Mesodermal cell (in vitro differentiated cells): ENCODE measurements around the gene PRKCA.

Experiments
- H3K27ac ChIP-seq: 2 replicates; pipeline ENCODE4 v1.7.0; 2013; ENCODE audit warnings: mild to moderate bottlenecking, low read depth, low read length, moderate library complexity; ENCODE audit not compliant: severe bottlenecking
- H3K36me3 ChIP-seq: 2 replicates; pipeline ENCODE4 v1.7.1; 2013; ENCODE audit warnings: mild to moderate bottlenecking, low read length, moderate library complexity; ENCODE audit not compliant: control insufficient read depth, insufficient read depth
- H3K4me1 ChIP-seq: one replicate; pipeline ENCODE4 v1.7.1; 2013; ENCODE audit warnings: mild to moderate bottlenecking, low read length; ENCODE audit not compliant: insufficient read depth, control insufficient read depth, poor library complexity, severe bottlenecking
- H3K4me3 ChIP-seq: 2 replicates; pipeline ENCODE4 v1.7.0; 2013; ENCODE audit warnings: low read length, control low read depth, mild to moderate bottlenecking; ENCODE audit not compliant: insufficient read depth, poor library complexity, severe bottlenecking; ENCODE audit errors: extremely low read depth
- H3K9me3 ChIP-seq: 2 replicates; pipeline ENCODE4 v1.7.1; 2013; ENCODE audit warnings: mild to moderate bottlenecking, low read length, moderate library complexity; ENCODE audit not compliant: control insufficient read depth
- WGBS, 2 experiments: methylation state at CpG; one replicate each; pipeline ENCODE4 v1.1.5; 2013; ENCODE audit warnings: missing lambda C conversion rate in 2 of 2; ENCODE audit not compliant: insufficient coverage in 2 of 2; 5-methylcytosine and 5-hydroxymethylcytosine counted together

The PRKCA gene

DNA sequence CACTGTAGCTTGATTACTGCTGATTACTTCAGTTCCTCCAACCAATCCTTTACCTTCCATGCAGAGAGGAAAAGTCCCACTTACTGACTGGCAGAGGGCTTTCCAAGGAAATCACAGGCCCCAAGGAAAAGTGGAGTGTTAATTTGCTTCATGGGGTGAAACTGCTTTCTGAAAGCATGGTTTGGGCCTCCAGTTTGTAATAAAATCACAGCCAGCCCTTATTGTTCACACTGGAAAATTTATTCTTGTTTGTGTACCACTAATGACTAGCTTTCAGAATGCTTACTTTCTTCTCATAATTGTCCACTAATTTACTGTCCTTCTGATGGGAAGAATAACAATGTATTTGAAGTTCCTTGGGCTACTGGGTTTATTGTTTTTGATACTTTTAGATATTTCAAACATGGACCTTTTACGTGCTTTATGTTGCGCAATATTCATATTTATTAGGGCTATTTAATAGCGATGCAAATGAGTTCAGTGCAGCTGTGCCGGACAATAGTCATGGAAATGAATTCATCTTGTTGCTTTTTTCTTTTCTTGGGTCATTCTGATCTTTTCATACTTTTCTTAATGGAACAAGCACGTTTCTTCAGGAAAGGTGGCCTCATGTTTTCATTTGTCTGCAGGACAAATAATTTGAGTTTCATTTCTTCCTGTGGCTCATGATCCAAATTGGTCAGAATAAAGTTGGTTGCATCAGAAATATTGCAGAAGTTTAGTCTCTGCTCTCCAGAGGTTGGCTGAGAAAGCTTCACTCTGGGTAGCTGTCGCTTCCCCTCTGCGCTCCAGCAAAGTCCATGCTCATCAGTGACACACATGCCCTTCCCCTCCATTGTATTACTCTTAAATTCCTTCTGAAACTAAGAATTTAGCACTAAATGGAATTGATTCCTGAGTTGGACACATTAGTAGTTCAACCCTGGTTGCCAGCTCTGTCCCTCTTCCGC, 128.7 kb downstream of the PRKCA start:
- Histone ChIP-seq H3K27ac (no peak overlapping the region), H3K4me1 (peaks cover 4% of the 10 kb centered on the region), H3K4me3 (no peak overlapping the region), H3K36me3 (no peaks in the 10 kb centered on the region), H3K9me3 (peaks cover 5% of the 10 kb centered on the region)
- 96 to 100% methylated on average over 5 to 6 of the region's 8 CpGs for WGBS, 2 experiments

DNA sequence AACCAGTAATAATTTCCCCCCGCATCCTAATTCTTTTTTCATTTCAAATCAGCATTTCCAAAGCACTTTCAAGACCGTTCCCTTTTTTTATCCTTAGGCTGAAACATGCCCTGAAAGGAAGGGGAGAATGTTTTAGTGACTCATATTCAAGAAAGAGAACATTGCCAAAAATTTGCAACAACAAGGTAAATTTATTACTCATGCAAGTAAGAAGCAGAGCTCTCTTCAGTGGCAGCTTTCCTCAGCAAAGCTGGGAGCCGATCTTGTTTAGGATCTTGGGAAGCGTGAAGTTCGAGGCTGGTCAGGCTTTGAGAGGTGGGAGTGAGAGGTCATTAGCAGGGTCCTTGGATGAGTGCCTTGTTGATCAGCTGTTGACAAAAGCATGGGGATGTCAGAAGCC, 129.5 kb downstream of the PRKCA start:
- Histone ChIP-seq H3K4me1 (peaks cover 4% of the 10 kb centered on the region), H3K36me3 (no peaks in the 10 kb centered on the region), H3K27ac (no peak overlapping the region), H3K9me3 (no peaks in the 10 kb centered on the region), H3K4me3 (no peak overlapping the region)
- 72 to 90% methylated on average over 2 to 4 of the region's 5 CpGs for WGBS, 2 experiments

DNA sequence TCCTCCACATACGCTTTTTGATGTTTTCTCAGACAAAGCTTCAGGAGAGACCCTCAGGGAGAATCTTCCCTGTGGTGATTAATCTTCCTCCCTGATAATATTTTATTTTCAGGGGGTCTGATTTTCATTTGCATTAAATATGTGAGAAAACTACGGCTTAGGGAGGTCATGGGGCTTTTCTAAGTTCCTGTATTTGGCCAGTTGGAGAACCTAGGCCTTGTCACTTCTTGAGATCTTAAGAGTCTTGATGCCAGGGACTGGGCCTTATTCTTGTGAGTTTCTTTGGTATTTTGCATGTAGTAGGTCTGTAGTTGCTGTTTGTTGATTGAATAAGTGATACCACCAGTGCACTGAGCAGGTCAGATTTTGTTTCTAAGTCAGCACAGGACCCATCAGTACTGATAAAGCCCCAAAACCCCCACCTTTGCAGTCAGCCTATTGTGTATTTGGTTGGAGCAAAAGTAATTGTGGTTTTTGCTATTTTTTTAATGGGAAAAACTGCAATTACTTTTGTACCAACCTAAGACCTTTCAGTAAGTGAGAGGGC, 130.1 kb downstream of the PRKCA start:
- H3K9me3 ChIP-seq = no peaks in the 10 kb centered on the region
- peaks cover 4% of the 10 kb centered on the region for H3K4me1 ChIP-seq
- no peak overlapping the region for H3K27ac ChIP-seq
- no peak overlapping the region for H3K4me3 ChIP-seq
- WGBS, 2 experiments = 27 to 67% methylated on average over 1 to 2 of the region's 2 CpGs
- H3K36me3 ChIP-seq = no peaks in the 10 kb centered on the region

DNA sequence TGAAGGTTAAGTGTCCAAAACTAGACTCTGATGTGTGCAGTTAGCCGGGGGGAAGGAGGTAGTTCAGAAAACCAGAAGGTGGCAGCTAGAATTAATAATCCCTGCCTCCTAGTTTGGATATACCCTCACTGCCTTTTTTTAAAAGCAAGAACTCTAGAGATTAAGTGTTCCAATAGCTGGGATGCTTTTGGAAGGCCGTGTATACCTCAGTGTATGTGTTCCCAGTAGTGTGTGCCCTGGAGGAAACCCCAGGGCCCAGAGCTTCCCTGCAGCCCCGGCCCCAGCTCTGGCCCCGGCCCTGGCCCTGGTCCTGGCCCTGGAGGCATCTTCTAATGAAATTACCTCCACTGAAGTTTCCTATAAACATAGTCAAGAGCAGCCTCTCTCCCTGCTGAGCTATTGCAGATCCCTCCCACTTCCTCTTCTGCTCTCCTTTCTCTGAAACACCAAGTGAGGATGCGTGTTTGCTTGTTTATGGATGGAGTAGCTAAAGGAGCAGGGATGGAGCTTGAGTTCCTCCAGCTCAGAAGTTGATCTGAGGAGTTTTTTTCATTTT, 130.7 kb downstream of the PRKCA start:
- no peak overlapping the region for H3K4me3 ChIP-seq
- H3K9me3 ChIP-seq = no peaks in the 10 kb centered on the region
- no peaks in the 10 kb centered on the region for H3K36me3 ChIP-seq
- WGBS, 2 experiments = 73 to 80% methylated on average over 2 to 3 of the region's 5 CpGs
- H3K4me1 ChIP-seq = peaks cover 4% of the 10 kb centered on the region
- no peak overlapping the region for H3K27ac ChIP-seq

DNA sequence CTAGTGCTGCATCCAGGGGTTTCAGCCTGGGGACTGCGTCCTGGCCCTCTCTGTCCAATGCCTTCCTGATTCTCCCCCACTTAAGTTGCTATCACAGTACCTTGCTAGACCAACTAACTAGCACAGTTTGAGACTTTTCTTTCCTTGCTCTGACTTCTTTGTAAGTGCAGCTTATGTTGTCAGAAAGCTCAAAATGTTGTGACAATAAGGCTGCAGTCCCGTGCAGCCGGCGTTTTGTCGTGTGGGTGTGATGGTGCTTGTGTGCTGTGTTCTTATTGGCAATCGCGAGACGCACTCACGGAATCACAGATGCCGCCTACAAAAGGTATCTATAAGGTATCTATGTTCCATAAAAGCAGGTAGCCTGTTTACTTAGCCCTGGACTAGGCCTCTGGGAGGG, 132.8 kb downstream of the PRKCA start:
- peaks cover 4% of the 10 kb centered on the region for H3K4me1 ChIP-seq
- no peaks in the 10 kb centered on the region for H3K36me3 ChIP-seq
- H3K27ac ChIP-seq = no peak overlapping the region
- H3K9me3 ChIP-seq = no peaks in the 10 kb centered on the region
- WGBS, 2 experiments = 89 to 97% methylated on average over 9 to 10 of the region's 10 CpGs
- no peak overlapping the region for H3K4me3 ChIP-seq

DNA sequence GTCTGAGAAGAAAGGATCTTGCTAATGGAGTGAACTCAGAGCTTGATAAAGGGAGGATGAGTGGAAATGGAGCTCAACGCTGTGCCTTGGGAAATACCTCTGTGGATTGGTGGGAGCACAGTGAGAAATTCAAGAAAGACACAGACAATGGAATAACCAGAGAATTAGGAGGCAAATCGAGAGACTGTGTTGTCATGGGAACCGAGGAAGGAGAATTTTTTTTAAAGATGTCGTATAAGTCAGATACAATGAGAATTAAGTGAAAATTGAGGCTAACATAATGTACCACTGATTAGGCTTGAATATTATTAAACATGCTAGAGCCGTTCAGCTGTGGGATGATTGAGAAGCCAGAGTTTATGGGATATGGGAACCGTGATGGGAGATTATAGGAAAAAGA, 134.2 kb downstream of the PRKCA start:
- no peak overlapping the region for H3K4me3 ChIP-seq
- no peaks in the 10 kb centered on the region for H3K36me3 ChIP-seq
- WGBS, 2 experiments = 97 to 98% methylated on average over 5 to 6 of the region's 6 CpGs
- no peaks in the 10 kb centered on the region for H3K9me3 ChIP-seq
- H3K27ac ChIP-seq = no peak overlapping the region
- H3K4me1 ChIP-seq = peaks cover under 1% of the 10 kb centered on the region

DNA sequence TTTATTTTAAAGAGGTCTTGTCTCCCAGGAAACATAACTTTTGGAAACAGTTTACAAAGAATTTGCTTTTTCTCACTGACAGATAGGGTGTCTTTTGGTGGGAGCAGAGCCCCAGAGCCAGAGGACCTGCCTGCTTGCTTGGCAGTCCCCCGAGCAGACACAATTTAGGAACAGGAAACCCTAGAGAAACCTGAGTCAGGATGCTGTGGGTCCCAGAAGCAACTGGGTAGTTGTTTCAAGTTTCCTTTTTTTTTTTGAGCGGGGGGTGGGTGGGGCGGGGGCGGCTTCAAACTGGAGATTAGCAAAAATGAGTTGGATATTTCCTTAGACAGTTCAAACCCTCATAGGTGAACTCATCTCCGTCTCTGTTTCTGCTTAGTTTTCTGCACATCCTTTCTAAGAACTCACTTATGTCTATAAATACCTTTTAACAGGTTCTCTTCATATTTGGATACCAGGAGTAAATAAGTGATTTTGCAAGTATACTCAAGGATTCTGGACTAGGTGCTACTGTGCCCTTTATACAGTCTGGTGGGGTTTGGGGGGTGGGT, 135.1 kb downstream of the PRKCA start:
- Histone ChIP-seq H3K36me3 (no peaks in the 10 kb centered on the region), H3K4me3 (no peak overlapping the region), H3K9me3 (no peaks in the 10 kb centered on the region), H3K4me1 (no peaks in the 10 kb centered on the region), H3K27ac (no peak overlapping the region)
- 67 to 80% methylated on average over 1 to 2 of the region's 5 CpGs for WGBS, 2 experiments

DNA sequence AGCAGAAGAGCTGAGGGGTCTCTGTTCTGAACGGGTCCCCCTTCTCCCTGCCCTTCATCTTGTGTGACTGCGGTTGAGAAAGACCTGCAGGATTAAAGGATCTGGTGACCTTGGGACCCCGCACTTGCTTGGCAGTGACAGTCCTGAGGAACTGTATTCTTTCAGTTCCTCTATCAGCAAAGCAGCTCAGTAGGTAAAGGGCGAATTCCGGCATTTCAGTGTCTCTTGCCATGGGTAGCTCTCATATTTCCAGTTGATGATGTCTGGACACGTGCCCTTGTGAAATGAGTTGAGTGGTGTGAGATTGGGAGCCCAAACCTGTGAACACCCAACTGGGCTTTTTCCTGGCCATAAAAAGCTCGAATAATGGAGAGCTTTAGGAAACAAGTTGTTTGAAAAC, 135.7 kb downstream of the PRKCA start:
- Histone ChIP-seq H3K9me3 (no peaks in the 10 kb centered on the region), H3K4me1 (no peaks in the 10 kb centered on the region), H3K36me3 (no peaks in the 10 kb centered on the region), H3K27ac (no peak overlapping the region), H3K4me3 (no peak overlapping the region)
- WGBS, 2 experiments = 94 to 98% methylated on average over 5 to 7 of the region's 7 CpGs

DNA sequence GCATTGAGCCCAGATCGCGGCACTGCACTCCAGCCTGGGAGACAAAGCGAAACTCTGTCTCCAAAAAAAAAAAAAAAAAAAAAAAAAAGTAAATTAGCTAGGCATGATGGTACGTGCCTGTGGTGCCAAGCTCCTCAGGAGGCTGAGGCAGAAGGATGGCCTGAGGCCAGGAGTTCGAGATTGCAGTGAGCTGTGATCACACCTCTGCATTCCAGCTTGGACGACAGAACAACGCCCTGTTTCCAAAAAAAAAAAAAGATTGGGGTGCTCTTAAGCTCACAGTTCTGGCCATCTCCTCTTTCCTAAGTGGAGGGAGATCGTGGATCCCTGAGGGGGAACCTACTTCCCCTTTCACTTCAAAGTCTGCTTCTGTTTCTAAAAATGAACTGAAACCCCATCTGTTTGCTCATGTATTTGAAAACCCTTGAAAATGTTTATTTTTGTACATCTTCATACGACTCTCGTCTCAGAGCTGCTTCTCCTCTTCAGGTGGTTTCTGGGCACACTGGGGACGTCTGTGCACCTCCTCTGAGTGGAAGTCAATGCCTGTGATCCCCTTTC, 138.8 kb downstream of the PRKCA start:
- Histone ChIP-seq H3K4me3 (no peak overlapping the region), H3K36me3 (no peaks in the 10 kb centered on the region), H3K4me1 (no peaks in the 10 kb centered on the region), H3K27ac (no peak overlapping the region), H3K9me3 (no peaks in the 10 kb centered on the region)
- 82 to 83% methylated on average over 7 to 8 of the region's 11 CpGs for WGBS, 2 experiments

DNA sequence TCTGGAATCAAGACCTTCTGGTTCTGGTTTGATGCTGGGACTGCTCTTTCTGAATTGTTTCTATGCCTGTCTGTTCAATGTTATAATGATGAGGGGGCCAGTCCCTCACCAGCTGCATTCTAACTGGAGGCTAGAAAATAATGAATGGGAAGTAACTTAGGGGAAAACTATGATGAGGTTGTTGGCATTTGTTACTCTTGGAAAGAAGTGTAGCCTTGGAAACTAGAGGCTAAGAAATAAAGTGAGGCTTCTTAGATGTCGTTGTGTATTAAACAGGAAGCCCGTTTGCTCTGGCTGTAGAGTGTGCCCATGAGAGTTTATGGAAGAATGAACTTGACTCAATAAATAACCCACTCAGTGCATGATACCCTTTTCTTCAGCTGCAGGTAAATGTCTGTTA, 140.8 kb downstream of the PRKCA start:
- no peak overlapping the region for H3K27ac ChIP-seq
- no peaks in the 10 kb centered on the region for H3K36me3 ChIP-seq
- no peaks in the 10 kb centered on the region for H3K4me1 ChIP-seq
- WGBS, 2 experiments = 80 to 100% methylated on average over 1 of the region's 2 CpGs
- H3K4me3 ChIP-seq = no peak overlapping the region
- H3K9me3 ChIP-seq = no peaks in the 10 kb centered on the region
